Fibroblast of the conjunctiva (primary cell): ENCODE measurements around the gene STEAP3.

Experiments
- DNase-seq: peaks from one replicate; pipeline ENCODE4 v3.0.0-alpha.2; 2010; ENCODE audit warnings: low read depth

STEAP3 gene, protein sequence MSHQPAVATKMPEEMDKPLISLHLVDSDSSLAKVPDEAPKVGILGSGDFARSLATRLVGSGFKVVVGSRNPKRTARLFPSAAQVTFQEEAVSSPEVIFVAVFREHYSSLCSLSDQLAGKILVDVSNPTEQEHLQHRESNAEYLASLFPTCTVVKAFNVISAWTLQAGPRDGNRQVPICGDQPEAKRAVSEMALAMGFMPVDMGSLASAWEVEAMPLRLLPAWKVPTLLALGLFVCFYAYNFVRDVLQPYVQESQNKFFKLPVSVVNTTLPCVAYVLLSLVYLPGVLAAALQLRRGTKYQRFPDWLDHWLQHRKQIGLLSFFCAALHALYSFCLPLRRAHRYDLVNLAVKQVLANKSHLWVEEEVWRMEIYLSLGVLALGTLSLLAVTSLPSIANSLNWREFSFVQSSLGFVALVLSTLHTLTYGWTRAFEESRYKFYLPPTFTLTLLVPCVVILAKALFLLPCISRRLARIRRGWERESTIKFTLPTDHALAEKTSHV

DNA sequence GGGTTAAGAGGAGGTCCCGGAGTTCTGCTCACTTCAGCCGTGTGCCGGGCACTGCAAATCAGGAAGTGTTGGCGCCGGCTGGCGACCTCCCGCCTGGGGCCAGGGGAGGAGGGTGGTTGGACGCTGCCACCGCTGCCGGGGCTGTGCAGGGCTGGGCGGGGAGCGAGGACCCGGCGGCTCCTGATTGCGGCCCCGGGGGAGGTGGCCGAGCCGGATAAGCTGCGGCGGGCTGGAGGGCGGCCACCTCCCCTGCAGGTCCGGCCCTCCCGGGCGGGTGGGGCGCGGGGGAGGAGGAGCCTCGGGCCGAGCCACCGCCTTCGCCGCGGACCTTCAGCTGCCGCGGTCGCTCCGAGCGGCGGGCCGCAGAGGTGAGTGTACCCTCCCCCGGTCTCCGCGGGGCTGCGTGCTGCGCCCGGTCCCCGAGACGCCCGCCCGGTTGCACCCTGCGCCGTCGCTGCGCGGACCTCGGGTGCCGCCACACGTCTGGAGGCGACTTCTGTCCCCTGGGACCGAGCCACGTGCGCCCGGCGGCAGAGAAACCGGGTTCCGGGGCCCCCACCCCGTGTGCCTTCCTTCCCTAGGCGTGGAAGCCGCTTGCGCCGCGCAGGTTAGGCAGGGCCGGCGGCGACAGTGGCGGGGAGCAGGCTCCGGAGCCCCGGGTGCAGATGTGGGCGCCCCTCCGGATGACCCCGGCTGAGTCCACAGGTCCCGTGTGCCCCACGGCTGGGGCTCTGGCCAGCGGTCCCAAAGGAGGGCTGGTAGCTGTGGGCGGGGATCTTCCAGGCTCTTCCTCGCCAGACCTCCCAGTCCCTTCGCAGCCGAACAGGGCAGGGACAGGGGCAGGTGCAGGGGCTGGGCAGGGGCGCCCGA, at the start of gene STEAP3:
TSS of gene STEAP3 (plus strand) at position 314 of the 870 bp plus-strand sequence. CDS start 7,179 bp downstream, outside the sequence.
- no peak for DNase-seq

DNA sequence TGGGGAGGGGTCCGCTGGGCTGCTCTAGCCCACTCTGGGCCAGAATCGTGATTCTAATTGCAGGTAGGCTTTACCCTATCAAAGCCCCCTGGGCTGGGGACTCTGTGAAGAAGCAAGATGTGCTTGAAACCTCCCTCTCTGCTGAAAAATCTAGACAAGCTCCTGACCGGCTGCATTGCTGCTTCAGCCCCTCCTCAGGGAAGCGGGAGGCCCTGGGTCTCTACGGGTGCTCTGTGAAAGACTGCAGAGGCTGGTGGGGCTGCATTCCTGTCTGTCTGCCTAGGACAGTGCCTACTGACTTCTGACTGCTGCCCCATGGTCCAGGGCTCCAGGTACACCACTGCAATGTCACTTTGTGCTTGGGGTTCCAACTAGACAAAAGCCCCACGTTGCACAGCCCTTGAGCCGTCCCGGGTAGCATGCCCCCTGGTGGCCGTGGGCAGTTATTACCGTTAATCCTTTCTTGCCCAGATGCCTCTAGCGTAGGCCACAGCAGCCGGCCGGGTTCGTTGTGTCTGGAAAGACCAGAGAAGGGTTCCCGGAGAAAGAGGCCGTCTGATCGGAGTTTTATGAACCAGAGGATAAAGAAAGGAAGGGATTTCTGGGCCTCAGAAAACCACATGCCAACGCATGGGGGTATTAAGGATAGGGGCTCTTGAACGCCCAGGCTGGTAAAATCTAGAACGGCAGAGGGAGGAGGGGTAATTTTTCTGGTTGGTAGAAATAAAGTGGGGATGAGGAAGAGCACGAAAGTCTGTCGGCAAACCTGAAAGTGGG, 49.2 kb upstream of the STEAP3 start:
- no peak for DNase-seq

DNA sequence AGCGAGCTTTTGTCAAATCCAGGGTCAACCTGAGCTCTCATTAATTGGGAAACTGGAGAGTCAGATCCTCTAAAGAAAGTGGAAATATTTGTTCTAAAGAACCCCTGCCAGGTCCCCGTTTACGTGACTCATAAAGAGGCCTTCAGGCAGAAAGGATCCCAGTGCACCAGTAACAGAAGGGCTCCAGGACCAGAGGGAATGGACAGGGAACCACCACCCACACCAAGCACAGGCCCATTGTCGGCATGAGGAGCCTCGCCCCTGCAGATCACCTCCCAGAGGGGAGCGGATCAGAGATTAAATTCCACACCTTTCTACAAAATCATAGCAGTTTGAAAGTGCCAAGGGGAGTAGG, 48.7 kb upstream of the STEAP3 start:
- DNase-seq = no peak

DNA sequence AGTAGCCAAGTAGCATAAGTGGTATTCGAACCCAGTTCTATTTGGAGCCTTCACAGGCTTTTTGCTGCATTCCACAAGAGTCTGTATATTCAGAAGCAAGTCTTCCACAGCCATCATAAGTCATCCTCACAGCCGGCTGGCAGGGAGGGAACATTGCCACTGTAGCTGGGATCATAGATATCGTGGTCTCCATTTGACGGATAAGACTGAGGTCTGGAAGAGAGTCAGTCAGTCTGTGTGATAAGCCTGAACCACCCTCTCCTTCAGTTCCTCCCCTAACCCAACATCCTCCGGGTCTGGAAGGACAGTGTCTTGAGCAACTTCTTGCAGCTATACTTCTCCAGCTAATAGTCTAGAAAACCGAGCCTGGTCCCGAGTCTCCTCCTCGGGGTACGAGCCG, 48.1 kb upstream of the STEAP3 start:
- DNase-seq = no peak

DNA sequence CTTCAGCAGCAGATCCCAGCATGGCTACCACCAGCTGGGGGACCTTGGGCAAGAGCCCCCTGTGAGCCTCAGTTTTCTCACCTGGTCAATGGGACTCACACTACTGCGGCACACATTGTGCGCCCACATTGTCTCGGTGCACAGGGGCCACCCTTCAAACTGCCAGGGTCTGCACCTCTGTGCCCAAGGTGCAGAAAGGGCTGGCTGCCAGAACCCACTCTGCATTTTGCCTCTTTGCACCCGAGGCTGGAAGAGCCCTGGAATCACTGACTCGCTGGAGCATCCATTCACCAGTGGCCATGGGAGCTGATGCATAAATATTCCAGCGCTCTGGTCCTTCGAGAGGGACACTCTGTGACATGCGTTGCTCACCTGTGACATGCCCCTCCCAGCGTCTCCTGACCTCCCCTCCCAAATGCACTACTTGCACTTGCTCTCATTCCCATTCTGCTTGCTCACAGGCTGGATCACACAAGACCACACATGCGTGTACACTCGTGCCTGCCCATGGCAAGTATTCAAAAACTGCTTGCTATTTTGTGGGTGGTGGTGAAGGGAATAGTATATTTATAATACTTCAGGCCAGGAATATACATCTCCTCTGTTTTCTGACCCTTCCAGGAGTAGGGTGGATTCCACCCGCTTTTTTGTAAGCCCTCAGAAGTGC, 46.3 kb upstream of the STEAP3 start:
- no peak for DNase-seq

DNA sequence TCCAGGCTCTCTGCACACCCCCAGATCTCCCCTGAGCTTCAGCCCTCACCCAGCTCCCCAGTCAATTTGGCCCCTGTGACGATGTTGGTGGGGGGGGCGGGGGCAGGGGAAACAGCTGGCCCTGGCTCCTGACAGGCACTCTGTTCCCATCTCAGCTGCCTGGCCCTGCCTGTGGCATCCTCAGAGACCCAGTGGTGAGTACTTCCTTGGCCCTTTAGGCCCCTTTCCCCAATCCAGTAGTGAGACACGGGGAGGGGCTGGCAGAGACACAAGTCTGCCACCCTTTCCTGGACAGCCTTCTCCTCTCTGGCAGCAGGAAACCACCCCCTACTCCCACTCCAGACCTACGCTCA, 45.8 kb upstream of the STEAP3 start:
- DNase-seq = no peak

DNA sequence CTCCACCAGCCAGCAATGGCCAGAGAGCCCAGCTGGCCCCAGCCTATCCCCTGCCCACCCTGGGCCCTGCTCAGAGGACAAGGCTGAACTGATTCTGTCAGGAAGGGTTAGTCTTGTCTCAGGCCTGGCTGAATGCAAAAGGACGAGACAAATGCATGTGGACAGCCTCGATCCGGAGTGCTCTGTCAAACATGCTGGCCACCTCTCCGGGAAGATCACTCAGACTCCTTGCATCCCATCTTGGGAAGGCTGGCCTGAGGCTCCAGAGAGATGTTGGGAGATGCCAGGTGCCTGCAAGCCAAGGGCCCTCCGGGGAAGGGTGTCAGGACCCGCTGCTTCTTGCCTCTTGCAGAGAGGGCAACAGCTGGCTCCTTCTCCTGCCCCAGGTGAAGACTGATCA, 44.9 kb upstream of the STEAP3 start:
- DNase-seq = no peak

DNA sequence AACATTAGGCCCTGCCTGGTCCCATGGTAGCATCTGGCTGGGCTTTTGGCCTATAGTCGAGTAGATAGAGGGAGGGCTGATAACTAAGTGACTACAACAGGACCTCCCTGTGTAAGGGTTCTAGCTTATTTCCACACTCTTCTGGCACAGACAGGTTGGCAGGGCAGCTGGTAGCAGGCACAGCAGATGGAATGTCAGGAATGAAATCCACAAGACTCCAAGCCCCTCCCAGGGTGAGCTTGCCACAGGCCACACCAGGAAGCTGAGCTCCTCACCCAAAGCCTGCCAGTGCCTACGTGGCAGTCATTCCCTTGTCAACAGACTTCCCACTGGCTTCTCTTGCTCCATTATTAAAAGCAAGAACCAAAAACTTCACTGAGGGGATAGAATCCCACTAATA, 44.4 kb upstream of the STEAP3 start:
- no peak for DNase-seq

DNA sequence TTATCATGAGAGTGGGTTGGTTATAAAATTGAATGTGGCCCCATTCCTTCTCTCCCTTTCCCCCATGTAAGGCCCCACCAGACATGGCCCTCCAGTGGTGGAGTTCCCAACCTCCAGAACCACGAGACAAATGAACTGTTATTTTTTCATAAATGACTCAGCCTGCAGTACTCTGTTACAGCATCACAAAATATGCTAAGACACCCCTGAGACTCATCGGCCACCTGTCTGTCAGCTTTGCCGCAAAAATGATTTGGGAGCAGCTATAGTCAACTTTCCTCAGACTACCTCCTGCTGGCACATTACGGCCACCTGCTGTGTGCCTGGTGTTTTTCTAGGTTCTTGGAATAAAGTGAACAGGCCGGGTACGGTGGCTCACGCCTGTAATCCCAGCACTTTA, 43.6 kb upstream of the STEAP3 start:
- DNase-seq = no peak

DNA sequence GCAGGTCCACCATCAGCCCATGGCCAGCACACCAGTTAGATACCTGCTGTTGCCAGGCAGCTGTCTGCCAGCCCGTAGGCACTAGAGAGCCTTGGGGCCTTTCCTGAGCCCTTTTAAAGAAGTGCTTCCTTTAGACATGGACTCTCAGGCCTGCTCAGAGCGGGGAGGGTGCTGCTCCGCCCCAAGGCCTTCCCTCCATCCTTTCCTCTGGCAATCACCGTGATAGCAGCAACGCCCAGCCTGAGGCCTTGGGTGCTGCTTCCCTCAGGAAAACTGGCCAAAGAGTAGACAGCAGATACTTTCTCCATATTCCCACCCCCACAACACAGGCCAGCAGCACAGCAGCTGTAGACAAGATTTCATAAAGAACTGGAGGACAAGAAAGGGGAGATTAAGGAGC, 42.7 kb upstream of the STEAP3 start:
- no peak for DNase-seq

DNA sequence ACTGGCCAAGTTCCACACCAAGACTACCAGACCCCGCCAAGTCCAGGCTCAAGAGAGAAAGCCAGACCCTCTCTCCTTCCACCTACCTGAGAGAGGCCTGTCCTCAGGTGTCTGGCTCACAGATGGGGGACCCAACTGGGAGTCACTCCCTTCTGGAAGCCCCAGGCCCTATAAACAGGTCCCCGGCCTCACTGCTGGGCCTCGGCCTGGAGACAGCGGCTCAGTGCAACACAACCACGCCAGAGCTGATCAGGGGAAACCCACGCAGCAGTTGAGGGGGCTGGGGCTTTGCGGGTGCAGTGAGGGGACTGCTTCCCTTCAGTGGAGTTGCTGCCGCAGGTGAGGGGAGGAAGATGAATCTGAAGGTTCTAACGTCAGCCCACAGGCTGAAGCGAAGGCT, 42.2 kb upstream of the STEAP3 start:
- DNase-seq = no peak

DNA sequence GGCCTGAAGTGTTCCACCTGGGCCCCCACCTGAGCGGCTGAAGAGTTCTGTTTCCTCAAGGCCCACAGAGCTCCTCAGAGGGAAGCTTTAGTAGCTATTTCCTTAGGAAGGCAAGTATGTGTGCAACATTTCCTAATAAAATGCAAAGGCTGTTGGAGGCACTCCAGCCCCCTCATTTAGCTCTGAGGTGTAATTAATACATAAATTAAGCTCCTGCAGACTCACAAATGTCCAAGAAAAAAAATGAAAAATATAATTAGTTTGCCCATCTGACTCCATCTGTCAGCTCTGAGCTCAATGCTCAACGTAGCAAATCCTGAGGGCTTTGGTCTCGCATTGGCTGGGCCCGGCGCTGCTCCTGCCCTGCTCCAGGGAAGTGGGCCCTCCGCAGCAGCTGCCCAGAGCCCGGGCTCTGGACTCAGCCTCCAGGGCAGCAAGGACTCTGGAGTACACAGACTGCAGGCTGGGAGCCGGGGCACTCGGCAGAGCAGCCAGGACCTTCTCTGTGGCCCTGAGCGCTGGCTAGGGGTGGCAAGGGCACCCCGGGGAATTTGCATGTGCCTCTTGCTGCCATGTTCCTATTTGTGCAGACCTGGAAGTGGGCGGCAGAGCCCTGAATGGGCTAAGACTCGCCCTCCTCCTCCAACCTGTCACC, 41.7 kb upstream of the STEAP3 start:
- no peak for DNase-seq

DNA sequence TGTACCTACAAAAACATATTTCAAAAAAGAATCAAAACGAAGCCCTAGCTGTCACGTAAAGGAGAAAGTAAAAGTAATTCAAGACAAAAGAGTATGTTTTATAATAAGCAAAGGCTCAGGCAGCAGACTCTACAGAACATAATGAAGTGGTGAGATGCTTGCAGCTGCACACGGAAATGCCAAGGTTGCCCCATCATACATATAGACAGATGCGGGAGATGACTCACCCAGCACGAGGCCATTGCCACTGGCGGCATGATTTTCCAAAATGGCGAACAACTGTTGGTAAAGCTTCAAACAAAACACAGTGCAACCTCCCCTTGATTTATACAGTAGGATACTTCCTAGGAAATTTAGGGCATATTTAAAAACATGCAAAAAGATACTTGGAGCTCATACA, 39.1 kb upstream of the STEAP3 start:
- DNase-seq = no peak

DNA sequence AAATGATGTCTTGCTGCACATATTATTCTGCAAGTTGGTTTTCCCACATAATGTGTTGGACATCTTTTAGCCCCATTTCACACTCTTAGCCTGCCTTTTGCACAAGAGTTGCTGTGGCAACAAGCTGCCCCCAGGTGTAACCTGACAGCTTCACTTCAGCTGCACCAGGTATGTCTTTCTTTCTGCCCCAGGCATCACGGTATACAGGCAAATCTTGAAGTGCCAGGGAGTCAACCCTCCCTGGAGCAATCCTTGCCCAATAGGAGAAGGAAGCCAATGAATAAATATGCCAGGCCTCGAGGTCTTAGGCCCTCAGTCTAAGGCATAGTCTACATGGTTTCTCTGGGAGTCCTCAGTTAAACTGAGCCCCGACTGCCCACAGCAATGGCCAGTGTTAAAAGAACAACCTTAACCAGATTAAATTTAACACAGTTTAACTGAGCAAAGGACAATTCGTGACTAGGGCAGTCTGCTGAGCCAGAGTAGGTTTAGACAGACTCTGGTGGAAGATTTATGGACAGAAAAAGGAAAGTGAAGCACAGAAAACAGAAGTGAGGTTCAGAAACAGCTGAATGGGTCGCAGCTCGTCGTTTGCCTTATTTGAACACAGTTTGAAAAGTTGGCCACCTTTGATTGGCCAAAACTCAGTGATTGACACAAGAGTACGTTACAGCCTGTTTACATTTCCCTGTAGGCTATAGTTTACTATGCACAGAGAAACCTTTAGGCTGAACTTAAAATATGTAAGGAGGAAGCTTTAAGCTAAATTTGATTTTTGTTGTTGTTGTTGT, 33.1 kb upstream of the STEAP3 start:
- DNase-seq = no peak

DNA sequence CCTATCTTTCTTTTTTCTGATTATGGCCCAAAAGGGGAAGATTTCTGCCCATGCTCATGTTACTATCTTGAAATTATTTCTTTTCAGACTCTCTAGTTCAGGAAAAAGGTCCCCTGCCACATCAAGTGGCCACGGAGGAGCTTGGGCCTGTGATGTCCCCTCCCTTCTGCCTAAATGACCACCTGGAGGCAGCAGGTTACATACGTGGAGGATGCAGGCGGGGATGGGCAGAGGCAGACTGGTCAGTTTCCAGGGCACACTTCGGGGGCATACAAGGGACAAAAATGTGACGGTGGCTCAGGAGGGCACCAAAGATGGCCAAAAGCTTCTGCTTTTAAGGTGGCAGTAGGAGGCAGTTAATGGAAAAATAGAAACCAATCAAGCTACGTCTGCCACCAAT, 30.7 kb upstream of the STEAP3 start:
- DNase-seq = no peak

DNA sequence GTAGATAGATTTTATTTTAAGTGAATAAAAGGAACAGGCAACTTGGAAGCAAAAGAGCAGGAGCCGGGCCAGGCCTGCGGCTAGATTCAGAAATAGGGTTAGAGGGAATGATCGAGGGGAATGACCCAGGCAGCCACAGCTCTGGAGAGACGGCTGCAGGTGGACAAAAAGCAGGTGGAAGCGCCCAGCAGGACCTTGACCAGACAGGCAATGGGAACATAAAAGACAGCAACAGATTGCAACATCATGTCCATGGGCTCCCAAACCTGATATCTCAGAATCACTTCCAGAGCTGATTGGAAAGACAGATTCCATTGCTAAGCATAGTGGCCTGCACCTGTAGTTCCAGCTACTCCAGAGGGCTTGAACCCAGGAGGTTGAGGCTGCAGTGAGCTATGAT, 28.6 kb upstream of the STEAP3 start:
- DNase-seq = no peak

DNA sequence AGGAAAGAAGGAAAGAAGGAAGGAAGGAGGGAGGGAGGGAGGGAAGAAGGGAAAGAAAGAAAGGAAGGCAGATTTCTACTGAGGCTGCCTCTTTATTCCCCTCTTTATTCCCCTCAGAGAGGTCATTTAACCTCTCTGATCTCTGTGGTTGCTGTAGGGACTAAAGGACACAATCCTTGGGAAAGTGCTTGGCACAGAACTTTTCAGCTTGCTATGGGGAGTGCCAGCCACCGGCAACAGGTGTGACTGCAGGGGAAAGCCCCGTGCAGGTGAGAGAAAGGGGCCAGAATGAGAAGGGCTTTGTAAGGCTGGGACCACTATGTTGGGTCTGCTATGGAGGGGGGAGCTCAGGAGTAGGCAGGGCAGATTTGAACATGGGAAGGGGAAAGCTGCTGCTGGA, 27.7 kb upstream of the STEAP3 start:
- DNase-seq = no peak

DNA sequence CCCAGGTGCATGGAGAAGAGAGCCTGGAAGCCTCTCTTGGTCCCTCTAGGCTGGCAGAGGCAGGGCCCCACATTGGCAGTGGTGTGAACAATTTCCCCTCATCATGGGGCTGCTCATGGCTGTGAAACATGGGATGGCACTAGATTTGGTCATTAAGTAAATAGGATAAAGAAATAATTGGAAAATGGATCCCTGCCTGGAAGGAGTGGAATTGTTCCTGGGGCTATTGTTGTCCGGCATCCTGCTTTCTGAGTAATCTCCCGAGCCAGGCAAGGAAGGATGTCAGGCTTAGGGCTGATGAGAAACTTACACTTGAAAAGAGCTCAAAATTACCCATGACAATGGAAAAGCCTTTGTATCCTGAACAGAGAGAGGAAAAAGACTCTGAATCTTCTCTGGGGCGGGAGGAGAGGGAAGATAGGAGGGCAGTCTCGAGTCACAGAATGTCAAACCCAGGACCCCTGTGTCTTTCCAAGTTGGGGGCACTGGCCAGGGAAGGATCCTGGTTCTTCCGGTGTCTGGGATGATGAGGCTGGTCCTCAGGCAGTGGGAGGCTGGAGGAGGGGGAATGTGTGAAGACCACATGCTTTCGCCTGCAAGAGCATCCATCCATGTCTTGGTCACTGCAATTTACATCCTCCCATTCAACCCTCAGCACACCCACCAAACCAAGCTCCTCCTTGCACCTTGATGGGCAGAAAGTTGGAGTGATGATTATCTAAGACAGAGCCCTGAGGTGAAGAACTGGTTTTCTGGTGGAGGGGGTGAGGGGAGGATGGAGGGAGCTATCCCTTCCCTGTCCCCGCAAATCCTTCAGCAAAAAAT, 27.1 kb upstream of the STEAP3 start:
- DNase-seq = no peak

DNA sequence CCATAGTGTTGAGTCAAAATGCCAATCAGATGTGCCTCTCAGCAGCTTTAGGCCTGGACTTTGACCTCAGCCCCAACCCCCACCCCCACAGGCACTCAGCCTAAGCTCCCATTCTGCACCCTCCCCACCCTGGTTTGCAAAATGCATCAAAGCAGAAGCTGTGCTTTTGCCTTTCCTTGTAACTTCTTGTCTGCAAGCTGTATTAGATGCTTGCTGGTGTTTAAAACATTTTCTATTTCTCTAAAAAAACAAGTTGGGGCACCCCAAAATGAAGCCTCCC, 26.6 kb upstream of the STEAP3 start:
- DNase-seq = no peak
